ENCODE data around the gene AGPAT4.
"Not testable (repeated sequence)": the region's sequence is repeated elsewhere in the genome, so short reads cannot be mapped to it uniquely, and the experiment has no call there.

Gene AGPAT4

GRCh38 chr6:161273752-161274487 is at the start of gene AGPAT4:
Gene AGPAT4, minus strand, starts transcription at chr6:161274061. Its CDS starts 41,848 bp downstream, at chr6:161232213.
- peak within 1 kb of the TSS; percentile 62 to 73 for H3K4me3 ChIP-seq
- TF ChIP-seq, protein P1, sequence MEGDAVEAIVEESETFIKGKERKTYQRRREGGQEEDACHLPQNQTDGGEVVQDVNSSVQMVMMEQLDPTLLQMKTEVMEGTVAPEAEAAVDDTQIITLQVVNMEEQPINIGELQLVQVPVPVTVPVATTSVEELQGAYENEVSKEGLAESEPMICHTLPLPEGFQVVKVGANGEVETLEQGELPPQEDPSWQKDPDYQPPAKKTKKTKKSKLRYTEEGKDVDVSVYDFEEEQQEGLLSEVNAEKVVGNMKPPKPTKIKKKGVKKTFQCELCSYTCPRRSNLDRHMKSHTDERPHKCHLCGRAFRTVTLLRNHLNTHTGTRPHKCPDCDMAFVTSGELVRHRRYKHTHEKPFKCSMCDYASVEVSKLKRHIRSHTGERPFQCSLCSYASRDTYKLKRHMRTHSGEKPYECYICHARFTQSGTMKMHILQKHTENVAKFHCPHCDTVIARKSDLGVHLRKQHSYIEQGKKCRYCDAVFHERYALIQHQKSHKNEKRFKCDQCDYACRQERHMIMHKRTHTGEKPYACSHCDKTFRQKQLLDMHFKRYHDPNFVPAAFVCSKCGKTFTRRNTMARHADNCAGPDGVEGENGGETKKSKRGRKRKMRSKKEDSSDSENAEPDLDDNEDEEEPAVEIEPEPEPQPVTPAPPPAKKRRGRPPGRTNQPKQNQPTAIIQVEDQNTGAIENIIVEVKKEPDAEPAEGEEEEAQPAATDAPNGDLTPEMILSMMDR (IDR thresholded peaks at IDR 0.05): no peak
- no peaks in the 10 kb centered on the region for H3K9me3 ChIP-seq
- H3K27ac ChIP-seq: peak within 1 kb of the TSS; percentile 61 to 75
- H3K4me1 ChIP-seq: peaks cover 0 to 18% (median 2%) of the 10 kb centered on the region in 4 donors
- DNase-seq: peak; percentile 81 to 83
- no peaks in the 10 kb centered on the region for H3K36me3 ChIP-seq
- intact Hi-C loops (cut with DNase I; ENCODE audit: low total_unique reads): no loop called here
- H3K27me3 ChIP-seq: no peaks in the 10 kb centered on the region

DNA sequence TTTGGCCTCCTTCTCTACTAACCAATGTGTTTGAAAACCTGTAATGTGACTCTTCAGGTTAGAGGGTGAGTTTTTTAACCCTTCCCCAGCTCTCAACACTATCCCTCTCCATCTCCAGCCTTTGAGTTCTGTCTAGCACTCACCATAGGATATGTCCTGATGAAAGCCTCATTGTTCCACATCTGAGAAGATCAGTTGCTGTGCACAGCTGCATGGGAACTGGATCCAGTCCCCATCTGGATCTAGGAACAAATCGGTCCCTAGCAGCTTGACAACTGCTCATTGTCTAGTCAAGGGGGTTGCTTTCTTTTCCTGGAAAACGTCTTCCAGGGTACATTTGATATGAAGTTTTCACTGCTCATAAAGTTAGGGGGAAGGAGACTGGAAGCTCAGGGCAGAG is 45.4 kb upstream of the AGPAT4 start:
- intact Hi-C loops (cut with DNase I; ENCODE audit: low total_unique reads): no loop called here

DNA sequence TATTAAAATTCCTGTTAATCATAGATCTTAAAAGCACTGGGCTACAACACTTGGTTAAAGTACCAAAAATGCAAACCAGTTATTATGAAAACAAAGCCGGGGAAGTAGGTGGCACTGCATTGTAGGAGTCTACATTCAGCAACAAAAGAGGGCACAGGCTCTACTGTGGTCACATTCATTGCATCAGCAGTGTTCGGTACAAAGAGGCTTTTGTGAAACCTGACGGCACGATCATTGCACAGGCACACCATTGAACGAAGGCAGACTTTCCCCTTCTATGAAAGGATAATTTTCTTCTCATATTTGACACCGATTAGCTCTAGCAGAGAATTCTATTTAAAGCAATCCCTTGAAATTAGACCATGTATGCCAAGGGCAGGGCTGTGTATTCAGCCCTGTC is 44.6 kb upstream of the AGPAT4 start:
- DNase-seq: no peak
- no peaks in the 10 kb centered on the region for H3K9me3 ChIP-seq
- no peaks in the 10 kb centered on the region for H3K27me3 ChIP-seq
- no peaks in the 10 kb centered on the region for H3K36me3 ChIP-seq
- H3K27ac ChIP-seq: no peak overlapping the region
- intact Hi-C loops (cut with DNase I; ENCODE audit: low total_unique reads): no loop called here
- H3K4me1 ChIP-seq: no peaks in the 10 kb centered on the region
- no peak overlapping the region for H3K4me3 ChIP-seq
- TF ChIP-seq, protein P1 (IDR thresholded peaks at IDR 0.05): no peak

More for the DNA sequence above, 45.4 kb upstream of the AGPAT4 start:
- no peaks in the 10 kb centered on the region for H3K27me3 ChIP-seq
- TF ChIP-seq, protein P1 (IDR thresholded peaks at IDR 0.05): no peak
- no peak for DNase-seq
- H3K27ac ChIP-seq: no peak overlapping the region
- H3K4me1 ChIP-seq: no peaks in the 10 kb centered on the region
- H3K9me3 ChIP-seq: no peaks in the 10 kb centered on the region
- H3K4me3 ChIP-seq: no peak overlapping the region
- no peaks in the 10 kb centered on the region for H3K36me3 ChIP-seq

DNA sequence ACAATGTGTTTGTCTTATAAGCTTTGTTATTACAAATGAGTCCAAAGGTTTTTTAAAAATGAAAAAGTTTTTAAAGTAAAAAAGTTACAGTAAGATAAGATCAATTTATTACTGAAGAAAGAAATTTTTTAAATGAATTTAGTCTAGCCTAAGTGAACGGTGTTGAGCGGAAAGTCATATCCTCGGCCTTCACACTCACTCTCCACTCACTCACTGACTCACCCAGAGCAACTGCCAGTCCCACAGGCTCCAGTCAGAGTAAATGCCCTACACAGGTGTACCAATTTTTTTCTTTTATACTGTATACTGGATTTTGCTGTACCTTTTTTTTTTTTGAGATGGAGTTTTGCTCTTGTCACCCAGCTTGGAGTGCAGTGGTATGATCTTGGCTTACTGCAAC is 42.7 kb upstream of the AGPAT4 start:
- Histone ChIP-seq H3K9me3 (no peaks in the 10 kb centered on the region), H3K36me3 (no peaks in the 10 kb centered on the region), H3K4me1 (no peaks in the 10 kb centered on the region), H3K27ac (no peak overlapping the region), H3K27me3 (no peaks in the 10 kb centered on the region), H3K4me3 (no peak overlapping the region)
- intact Hi-C loops (cut with DNase I; ENCODE audit: low total_unique reads): no loop called here
- DNase-seq: no peak
- TF ChIP-seq, protein P1 (IDR thresholded peaks at IDR 0.05): no peak

- H3K9me3 ChIP-seq; intact Hi-C loops (cut with DNase I; ENCODE audit: low total_unique reads); H3K27ac ChIP-seq: not testable (repeated sequence)
Measured at GRCh38 chr6:161315246-161315917, 41.5 kb upstream of the AGPAT4 start.

GRCh38 chr6:161314541-161315245 is 40.8 kb upstream of the AGPAT4 start:
- H3K4me1 ChIP-seq; intact Hi-C loops (cut with DNase I; ENCODE audit: low total_unique reads); DNase-seq; H3K27ac ChIP-seq; H3K9me3 ChIP-seq; H3K27me3 ChIP-seq; H3K4me3 ChIP-seq; H3K36me3 ChIP-seq: not testable (repeated sequence)

More at GRCh38 chr6:161315246-161315917, 41.5 kb upstream of the AGPAT4 start:
- not testable (repeated sequence) for H3K27me3 ChIP-seq, H3K4me1 ChIP-seq, DNase-seq, H3K4me3 ChIP-seq, H3K36me3 ChIP-seq

Measured in tibial artery (tissue), 4 donors.